Gastrocnemius medialis (tissue), 4 donors: ENCODE data around the gene PRR33. TPM values are rescaled to one million over a fixed set of nuclear protein-coding genes. Genes with fewer than 3 reads are reported as not detected.

ENCODE experiments used
- ATAC-seq, 2 donors: fragments of 150-250 bp; one replicate each; pipeline ENCODE4 v1.9.1; 2016
- DNase-seq, 2 donors: peaks; one replicate each; pipeline ENCODE4 v3.0.0-alpha.2; 2019
- H3K27ac ChIP-seq, 4 donors: fragments of 200-600 bp; sonication (generic); 1 replicate in 1 of 4; 2 replicates in 3 of 4; pipeline ENCODE4 v1.5.1; 2016 to 2018; ENCODE audit warnings: mild to moderate bottlenecking in 2 of 4, moderate library complexity in 1 of 4
- H3K27me3 ChIP-seq, 3 donors: fragments of 200-600 bp; sonication (generic) in 2 of 3; 1 replicate in 1 of 3; 2 replicates in 2 of 3; pipeline versions ENCODE4 v1.5.1 to v1.6.0; 2016 to 2019; ENCODE audit warnings: mild to moderate bottlenecking in 1 of 3, moderate library complexity in 1 of 3
- H3K36me3 ChIP-seq, 2 donors: fragments of 200-600 bp; sonication (generic) in 1 of 2; one replicate each; pipeline ENCODE4 v1.5.1; 2017 to 2018
- H3K4me1 ChIP-seq, 2 donors: fragments of 200-600 bp; sonication (generic) in 1 of 2; one replicate each; pipeline ENCODE4 v1.5.1; 2016 to 2017; ENCODE audit warnings: mild to moderate bottlenecking in 2 of 2
- H3K4me3 ChIP-seq, 4 donors: fragments of 200-600 bp; sonication (generic) in 3 of 4; 1 replicate in 1 of 4; 2 replicates in 3 of 4; pipeline ENCODE4 v1.5.1; 2016 to 2019; ENCODE audit warnings: mild to moderate bottlenecking in 2 of 4
- H3K9me3 ChIP-seq, 3 donors: fragments of 200-600 bp; sonication (generic) in 2 of 3; 1 replicate in 1 of 3; 2 replicates in 2 of 3; pipeline ENCODE4 v1.5.1; 2016 to 2019
- POLR2A ChIP-seq, 2 donors: fragments of 450-650 bp; IDR thresholded peaks; one replicate each; pipeline ENCODE4 v1.6.1; 2017; ENCODE audit warnings: antibody characterized with exemption in 2 of 2, mild to moderate bottlenecking in 2 of 2, moderate library complexity in 2 of 2
- in situ Hi-C, 4 donors: fragments of 200-750 bp; cut with MboI; loops; one replicate each; pipeline versions ENCODE4 v1.15.0 to v1.8.0; 2017; ENCODE audit warnings: low sequenced_read_pairs in 4 of 4
- intact Hi-C: fragments of 100-400 bp; cut with DNase I; formaldehyde crosslinking; loops from one replicate; pipeline ENCODE4 v1.15.1; 2023; ENCODE audit warnings: low total_unique reads
- total RNA-seq, 4 donors: library from RNA; depleted of rRNA; stranded (reverse); fragments of >200 nt; gene quantifications; one replicate each; pipeline versions ENCODE4 v1.1.0 to v1.2.3, GENCODE V29; 2016
- TF ChIP-seq, protein P1 (sequence below), 5 experiments: fragments of 450-650 bp in 3 of 5; fragments of 200-600 bp in 2 of 5; sonication (generic) in 2 of 5; IDR thresholded peaks in 4 of 5; conservative IDR thresholded peaks in 1 of 5; 1 replicate in 4 of 5; 2 replicates in 1 of 5; pipeline ENCODE4 v1.5.1; 2016 to 2019; ENCODE audit warnings: antibody characterized with exemption in 5 of 5, mild to moderate bottlenecking in 3 of 5, moderate library complexity in 3 of 5

PRR33 gene
- total RNA-seq, 4 donors from 2014 or later, result 0.16 to 2.3 (median 1.0) TPM

DNA sequence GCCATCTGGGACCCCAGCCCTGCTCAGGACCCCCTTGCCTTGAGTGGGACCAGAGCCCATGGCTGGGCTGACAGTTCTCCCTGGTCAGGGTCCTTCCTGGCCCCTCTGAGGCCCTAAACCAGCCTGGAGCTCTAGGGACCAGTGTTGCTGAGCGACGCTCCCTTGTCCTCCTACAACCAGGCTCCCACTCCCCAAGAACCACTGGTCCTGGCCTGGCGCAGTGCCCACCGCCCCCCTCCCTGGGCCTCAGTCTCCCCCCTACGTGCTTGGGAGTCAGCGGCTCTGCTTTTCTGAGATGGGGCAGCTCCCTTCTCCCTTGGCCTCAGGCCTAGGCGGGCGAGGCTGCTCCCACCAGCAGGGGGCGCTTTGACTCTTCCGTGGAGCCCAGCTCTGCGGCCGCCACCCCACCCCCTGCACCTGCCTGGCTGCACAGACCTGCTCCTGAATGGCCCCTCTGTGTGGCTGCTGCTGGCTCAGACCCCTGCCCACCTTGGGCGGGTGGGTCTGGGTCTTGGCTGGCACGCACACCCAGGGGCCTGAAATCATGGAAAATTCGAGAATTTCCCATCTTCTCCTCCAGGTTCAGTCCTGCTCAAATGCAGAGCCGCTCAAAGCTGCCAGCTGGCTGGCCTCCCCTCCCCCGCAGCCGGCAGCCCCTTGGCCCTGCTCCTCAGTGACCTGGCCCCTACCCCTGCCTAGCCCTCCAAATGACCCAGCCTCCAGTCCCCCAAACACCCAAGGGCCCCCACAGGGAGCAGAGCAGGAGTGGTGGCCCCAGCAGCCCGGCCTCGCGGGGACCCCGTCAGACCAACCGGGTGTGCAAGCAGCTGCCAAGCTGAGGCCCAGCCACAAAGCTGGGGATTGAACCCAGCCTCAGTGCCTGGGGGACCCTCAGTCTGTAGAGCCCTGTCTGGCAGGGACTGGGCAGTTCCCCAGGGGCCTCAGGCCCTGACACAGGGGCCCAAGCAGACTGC, 9.1 kb downstream of the PRR33 start:
- no peak for TF ChIP-seq POLR2A (IDR thresholded peaks at IDR 0.05)
- TF ChIP-seq, protein P1, sequence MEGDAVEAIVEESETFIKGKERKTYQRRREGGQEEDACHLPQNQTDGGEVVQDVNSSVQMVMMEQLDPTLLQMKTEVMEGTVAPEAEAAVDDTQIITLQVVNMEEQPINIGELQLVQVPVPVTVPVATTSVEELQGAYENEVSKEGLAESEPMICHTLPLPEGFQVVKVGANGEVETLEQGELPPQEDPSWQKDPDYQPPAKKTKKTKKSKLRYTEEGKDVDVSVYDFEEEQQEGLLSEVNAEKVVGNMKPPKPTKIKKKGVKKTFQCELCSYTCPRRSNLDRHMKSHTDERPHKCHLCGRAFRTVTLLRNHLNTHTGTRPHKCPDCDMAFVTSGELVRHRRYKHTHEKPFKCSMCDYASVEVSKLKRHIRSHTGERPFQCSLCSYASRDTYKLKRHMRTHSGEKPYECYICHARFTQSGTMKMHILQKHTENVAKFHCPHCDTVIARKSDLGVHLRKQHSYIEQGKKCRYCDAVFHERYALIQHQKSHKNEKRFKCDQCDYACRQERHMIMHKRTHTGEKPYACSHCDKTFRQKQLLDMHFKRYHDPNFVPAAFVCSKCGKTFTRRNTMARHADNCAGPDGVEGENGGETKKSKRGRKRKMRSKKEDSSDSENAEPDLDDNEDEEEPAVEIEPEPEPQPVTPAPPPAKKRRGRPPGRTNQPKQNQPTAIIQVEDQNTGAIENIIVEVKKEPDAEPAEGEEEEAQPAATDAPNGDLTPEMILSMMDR (IDR thresholded peaks at IDR 0.05 in 4 of 5, conservative IDR thresholded peaks at IDR 0.05 in 1 of 5), result peak; percentile 86 to 98 (median 97)
- ATAC-seq (peak; percentile 85 to 91), DNase-seq (peak; percentile 59 to 81)
- no peaks in the 10 kb centered on the region for H3K9me3 ChIP-seq
- intact Hi-C loops, result loop anchor here (1.0 to 5.0 kb wide), 3 partner anchors 34 to 270 kb away; partner anchors contain the start of gene TNNI2
- peak overlapping the region; percentile 84 to 89 (median 88) for H3K27ac ChIP-seq
- peaks cover 31% of the 10 kb centered on the region in 2 donors for H3K4me1 ChIP-seq
- in situ Hi-C loops, result loop anchor here in 1 of 4 donors (25.0 kb wide), 1 partner anchor 280 kb away; the partner anchor contains the start of genes INS and TH
- no peaks in the 10 kb centered on the region for H3K36me3 ChIP-seq
- H3K4me3 ChIP-seq, result no peak overlapping the region
- H3K27me3 ChIP-seq, result no peaks in the 10 kb centered on the region

DNA sequence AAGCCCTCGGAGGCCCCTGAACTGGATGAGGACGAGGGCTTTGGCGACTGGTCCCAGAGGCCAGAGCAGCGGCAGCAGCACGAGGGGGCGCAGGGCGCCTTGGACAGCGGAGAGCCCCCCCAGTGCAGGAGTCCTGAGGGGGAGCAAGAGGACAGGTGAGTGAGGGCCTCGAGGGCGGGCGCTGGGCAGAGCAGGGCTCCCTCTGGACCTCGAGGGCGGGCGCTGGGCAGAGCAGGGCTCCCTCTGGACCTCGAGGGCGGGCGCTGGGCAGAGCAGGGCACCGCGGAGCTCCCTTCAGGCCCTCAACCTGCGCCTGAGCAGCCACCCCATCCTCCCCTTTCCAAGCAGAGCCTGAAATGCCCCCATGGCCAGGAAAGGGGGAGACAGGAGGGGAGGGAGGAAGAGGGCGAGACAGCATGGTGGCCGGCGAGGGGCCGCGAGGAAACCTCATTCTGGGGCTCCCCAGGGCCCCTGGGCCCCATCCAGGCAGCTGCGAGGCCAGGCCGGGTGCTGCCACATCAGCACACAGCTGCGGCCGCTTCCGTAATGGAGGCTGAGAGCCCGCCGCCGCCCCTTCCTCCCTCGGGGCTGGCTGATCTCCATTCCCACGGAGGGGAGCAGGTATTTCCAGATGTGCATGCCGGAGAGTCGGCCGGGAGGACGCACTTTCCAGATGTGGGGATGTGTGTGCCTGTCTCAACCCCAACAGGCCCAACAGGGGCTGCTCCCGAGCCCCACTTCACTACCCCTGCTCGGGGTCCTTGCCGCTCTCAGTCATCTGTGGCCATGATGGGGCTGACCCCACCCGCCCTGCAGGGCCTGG, 10.0 kb downstream of the PRR33 start:
- DNase-seq, result peak in 1 of 2 donors; percentile 45
- Histone ChIP-seq H3K27ac (peak overlapping the region; percentile 84 to 89 (median 88)), H3K9me3 (no peaks in the 10 kb centered on the region), H3K27me3 (no peaks in the 10 kb centered on the region), H3K4me1 (peaks cover 31 to 35% of the 10 kb centered on the region in 2 donors), H3K36me3 (no peaks in the 10 kb centered on the region), H3K4me3 (no peak overlapping the region)
- TF ChIP-seq POLR2A (IDR thresholded peaks at IDR 0.05), result peak in 1 of 2 donors; percentile 10
- TF ChIP-seq, protein P1 (IDR thresholded peaks at IDR 0.05 in 4 of 5, conservative IDR thresholded peaks at IDR 0.05 in 1 of 5), result no peak
- in situ Hi-C loops, result loop anchor here in 1 of 4 donors (25.0 kb wide), 1 partner anchor 281 kb away; the partner anchor contains the start of genes INS and TH
- intact Hi-C loops, result loop anchor here (1.0 to 5.0 kb wide), 3 partner anchors 35 to 271 kb away; partner anchors contain the start of gene TNNI2
- peak; percentile 27 to 30 for ATAC-seq

DNA sequence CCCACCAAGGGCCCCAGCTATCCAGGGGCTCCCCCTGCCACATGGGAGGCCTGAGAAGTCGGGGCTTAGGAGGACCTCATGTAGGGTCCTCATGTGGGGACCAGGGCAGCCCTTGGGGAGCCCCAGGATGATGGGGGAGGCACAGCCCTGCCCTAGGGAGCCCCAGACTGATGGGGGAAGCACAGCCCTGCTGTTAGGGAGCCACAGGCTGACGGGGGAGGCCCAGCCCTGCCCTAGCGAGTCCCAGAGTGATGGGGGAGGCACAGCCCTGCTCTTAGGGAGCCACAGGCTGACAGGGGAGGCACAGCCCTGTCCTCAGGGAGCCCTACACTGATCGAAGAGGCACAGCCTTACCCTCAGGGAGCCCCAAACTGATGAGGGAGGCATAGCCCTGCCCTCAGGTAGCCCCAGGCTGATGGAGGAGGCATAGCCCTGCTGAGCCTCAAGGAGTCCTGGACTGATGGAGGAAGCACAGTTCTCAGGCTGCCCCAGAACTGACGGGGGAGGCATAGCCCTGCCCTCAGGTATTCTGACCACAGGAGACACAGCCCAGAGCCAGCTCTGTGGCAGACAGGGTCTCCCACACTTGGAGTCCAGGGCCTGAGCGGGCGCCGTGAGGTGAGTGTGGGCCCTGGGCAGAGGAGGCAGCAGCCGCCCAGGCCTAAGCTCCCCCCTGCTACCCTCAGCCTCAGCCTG, 10.8 kb downstream of the PRR33 start:
- Histone ChIP-seq H3K4me1 (peaks cover 31 to 42% of the 10 kb centered on the region in 2 donors), H3K36me3 (no peaks in the 10 kb centered on the region), H3K27me3 (no peaks in the 10 kb centered on the region), H3K27ac (peak overlapping the region; percentile 84 to 89 (median 88)), H3K9me3 (no peaks in the 10 kb centered on the region), H3K4me3 (no peak overlapping the region)
- intact Hi-C loops (loop anchor here (5.0 kb wide), 1 partner anchor 44 kb away; the partner anchor contains the start of gene TNNI2), in situ Hi-C loops (loop anchor here in 1 of 4 donors (25.0 kb wide), 1 partner anchor 281 kb away; the partner anchor contains the start of genes INS and TH)
- TF ChIP-seq, protein P1 (IDR thresholded peaks at IDR 0.05 in 4 of 5, conservative IDR thresholded peaks at IDR 0.05 in 1 of 5), result no peak
- no peak for TF ChIP-seq POLR2A (IDR thresholded peaks at IDR 0.05)
- ATAC-seq (no peak), DNase-seq (no peak)
